GM23338 (cell line): Measurements from ENCODE around the gene YOD1. TPM values are rescaled to one million over a fixed set of nuclear protein-coding genes. Genes with fewer than 3 reads are reported as not detected.

Experiments
- ATAC-seq: fragments of 200-7000 bp; cut with Tn5 transposase; 3 replicates; pipeline ENCODE4 v1.9.1; 2020
- DNase-seq: peaks from one replicate; pipeline ENCODE4 v3.0.0-alpha.2; 2015; ENCODE audit warnings: low spot score
- H2AFZ ChIP-seq: fragments of 200-600 bp; sonication (generic); 2 replicates; pipeline ENCODE4 v1.8.0; 2016; ENCODE audit warnings: antibody characterized with exemption, mild to moderate bottlenecking, moderate library complexity
- H3F3A ChIP-seq: fragments of 200-600 bp; sonication (generic); replicated peaks from 2 replicates; pipeline ENCODE4 v1.8.0; 2017; ENCODE audit warnings: antibody characterized with exemption, mixed run types, low read depth
- H3K27ac ChIP-seq: fragments of 200-600 bp; sonication (generic); 2 replicates; pipeline ENCODE4 v1.6.1; 2016; ENCODE audit warnings: low read depth
- H3K27me3 ChIP-seq: fragments of 200-600 bp; sonication (generic); 2 replicates; pipeline ENCODE4 v1.8.0; 2016; ENCODE audit warnings: mild to moderate bottlenecking, mixed run types, moderate library complexity; ENCODE audit not compliant: insufficient read depth
- H3K36me3 ChIP-seq: fragments of 200-600 bp; sonication (generic); 2 replicates; pipeline ENCODE4 v1.8.0; 2016; ENCODE audit warnings: mild to moderate bottlenecking; ENCODE audit not compliant: insufficient read depth
- H3K4me1 ChIP-seq: fragments of 200-600 bp; sonication (generic); 2 replicates; pipeline ENCODE4 v1.8.0; 2016; ENCODE audit warnings: mild to moderate bottlenecking, moderate library complexity; ENCODE audit not compliant: insufficient read depth
- H3K4me2 ChIP-seq: fragments of 200-600 bp; sonication (generic); 2 replicates; pipeline ENCODE4 v1.7.1; 2017; ENCODE audit warnings: mixed run types
- H3K4me3 ChIP-seq: fragments of 200-600 bp; sonication (generic); 2 replicates; pipeline ENCODE4 v1.6.1; 2016; ENCODE audit warnings: mixed run types
- H3K79me2 ChIP-seq: fragments of 200-600 bp; sonication (generic); replicated peaks from 2 replicates; pipeline ENCODE4 v1.8.0; 2017; ENCODE audit warnings: mild to moderate bottlenecking; ENCODE audit not compliant: insufficient read depth
- H3K9me2 ChIP-seq: fragments of 200-600 bp; sonication (generic); 2 replicates; pipeline ENCODE4 v1.8.0; 2017; ENCODE audit not compliant: insufficient read depth
- H4K20me1 ChIP-seq: fragments of 200-600 bp; sonication (generic); replicated peaks from 2 replicates; pipeline ENCODE4 v1.8.0; 2017; ENCODE audit warnings: mild to moderate bottlenecking; ENCODE audit not compliant: insufficient read depth
- H3K27ac Mint-ChIP-seq: 2 replicates; pipeline ENCODE4 v1.8.0; 2020; ENCODE audit warnings: inconsistent platforms, mild to moderate bottlenecking, moderate library complexity, mixed read lengths
- H3K27me3 Mint-ChIP-seq: 3 replicates; pipeline ENCODE4 v1.8.0; 2022; ENCODE audit warnings: low read depth, mild to moderate bottlenecking, moderate library complexity, mixed read lengths, inconsistent platforms; ENCODE audit not compliant: insufficient read depth, poor library complexity
- H3K36me3 Mint-ChIP-seq: 3 replicates; pipeline ENCODE4 v1.8.0; 2021; ENCODE audit warnings: low read depth, mild to moderate bottlenecking, inconsistent platforms, moderate library complexity, mixed read lengths
- H3K4me1 Mint-ChIP-seq: 3 replicates; pipeline ENCODE4 v1.8.0; 2020; ENCODE audit warnings: mild to moderate bottlenecking, inconsistent platforms, mixed read lengths
- H3K4me3 Mint-ChIP-seq: 3 replicates; pipeline ENCODE4 v1.8.0; 2021; ENCODE audit warnings: moderate library complexity, mild to moderate bottlenecking, inconsistent platforms, mixed read lengths
- H3K9me3 Mint-ChIP-seq: 3 replicates; pipeline ENCODE4 v1.8.0; 2020; ENCODE audit warnings: moderate library complexity, mild to moderate bottlenecking, inconsistent platforms, mixed read lengths
- CREB1 ChIP-seq: fragments of 250-450 bp; sonication (Bioruptor Pico); IDR thresholded peaks from 2 replicates; pipeline ENCODE4 v1.5.0; 2020; ENCODE audit warnings: low read depth, mild to moderate bottlenecking, moderate library complexity
- CTCF ChIP-seq, 2 experiments: fragments of 200-600 bp in 1 of 2; sonication (generic) in 1 of 2; conservative IDR thresholded peaks; 2 replicates each; pipeline versions ENCODE4 v1.5.1 to v1.6.1; 2016 to 2017; ENCODE audit warnings: antibody characterized with exemption in 2 of 2, low read depth in 2 of 2, mild to moderate bottlenecking in 2 of 2, moderate library complexity in 1 of 2
- ETS1 ChIP-seq: IDR thresholded peaks from 2 replicates; pipeline ENCODE4 v1.6.1; 2016; ENCODE audit warnings: antibody characterized with exemption
- EZH2 ChIP-seq: fragments of 200-600 bp; sonication (generic); IDR thresholded peaks from one replicate; pipeline ENCODE4 v1.8.0; 2017; ENCODE audit warnings: antibody characterized with exemption, mild to moderate bottlenecking, low read depth; ENCODE audit not compliant: unreplicated experiment
- EZH2phosphoT487 ChIP-seq: fragments of 200-600 bp; sonication (generic); IDR thresholded peaks from one replicate; pipeline ENCODE4 v1.8.1; 2018; ENCODE audit warnings: antibody characterized with exemption; ENCODE audit not compliant: unreplicated experiment
- JUNB ChIP-seq: IDR thresholded peaks from one replicate; pipeline ENCODE4 v1.6.1; 2016; ENCODE audit warnings: antibody characterized with exemption; ENCODE audit not compliant: unreplicated experiment
- REST ChIP-seq: IDR thresholded peaks from one replicate; pipeline ENCODE4 v1.6.1; 2018; ENCODE audit warnings: antibody characterized with exemption; ENCODE audit not compliant: unreplicated experiment
- STAT1 ChIP-seq: IDR thresholded peaks from one replicate; pipeline ENCODE4 v1.6.1; 2016; ENCODE audit warnings: antibody characterized with exemption; ENCODE audit not compliant: unreplicated experiment
- ZNF331 ChIP-seq: fragments of 250-450 bp; sonication (Bioruptor Pico); IDR thresholded peaks from 2 replicates; pipeline ENCODE4 v1.5.0; 2020; ENCODE audit warnings: low read depth, mild to moderate bottlenecking, moderate library complexity
- polyA plus RNA-seq: library from polyadenylated mRNA; unstranded; fragments of >200 nt; fragmentation: Nextera tagmentation; extraction: Ambion mirVana; gene quantifications from 2 replicates; pipeline ENCODE4 v1.2.1, GENCODE V29; 2016
- total RNA-seq: library from RNA; depleted of rRNA; stranded (reverse); fragments of >200 nt; shearing (Covaris generic); gene quantifications from 2 replicates; pipeline ENCODE4 v1.2.3, GENCODE V29; 2014

YOD1 gene
- total and polyA plus RNA-seq, 2 experiments from 2014 or later = 4.6 to 21.9 TPM

- Histone ChIP-seq H3K27ac (no peak overlapping the region), H3K4me2 (no peak overlapping the region), H4K20me1 (no peaks in the 10 kb centered on the region), H3K9me2 (peaks cover 10% of the 10 kb centered on the region; the same call in 1 of the 2 replicates), H2AFZ (no peak overlapping the region), H3K27me3 (no peaks in the 10 kb centered on the region), H3K4me1 (peaks cover 35% of the 10 kb centered on the region), H3K79me2 (no peaks in the 10 kb centered on the region), H3K4me3 (no peak overlapping the region), H3K36me3 (no peaks in the 10 kb centered on the region), H3F3A (0 out of 2 replicates have a peak, but pooled peaks cover 3% of the 10 kb centered on the region)
- H3K4me3 Mint-ChIP-seq = no peak overlapping the region
- H3K4me1 Mint-ChIP-seq = peaks cover 56% of the 10 kb centered on the region
- no peaks in the 10 kb centered on the region for H3K9me3 Mint-ChIP-seq
- TF ChIP-seq EZH2phosphoT487 = no peak
- no peak for TF ChIP-seq STAT1
- TF ChIP-seq JUNB = no peak
- no peak for TF ChIP-seq CTCF (conservative IDR thresholded peaks at IDR 0.05; ENCODE audit: low read depth in 2 of 2)
- TF ChIP-seq CREB1 = no peak
- no peak for TF ChIP-seq ZNF331 (CRISPR knock-in tag)
- no peak for TF ChIP-seq REST
- TF ChIP-seq ETS1 = no peak
- no peak for TF ChIP-seq EZH2
- no peak for DNase-seq
- peaks cover 3% of the 10 kb centered on the region for H3K27me3 Mint-ChIP-seq
- H3K36me3 Mint-ChIP-seq = no peaks in the 10 kb centered on the region; the same call in 2 of the 3 replicates
- no peak for ATAC-seq
- H3K27ac Mint-ChIP-seq = no peak overlapping the region
Measured at GRCh38 chr1:207027206-207027777, 23.7 kb downstream of the YOD1 start.
